HepG2 (cell line): ENCODE measurements around the gene GPBP1. TPM values are rescaled to one million over a fixed set of nuclear protein-coding genes. Genes with fewer than 3 reads are reported as not detected.

Experiments used
- PTBP1 ChIP-seq: fragments of 200-400 bp; formaldehyde crosslinking; IDR thresholded peaks from 2 replicates; pipeline ENCODE4 v1.6.1; 2018; ENCODE audit warnings: low read length, low read depth; ENCODE audit not compliant: poor library complexity, severe bottlenecking
- TEAD3 ChIP-seq: optimal IDR thresholded peaks from 2 replicates; pipeline ENCODE3; 2016; ENCODE audit warnings: borderline replicate concordance
- polyA plus RNA-seq, 8 experiments: library from polyadenylated mRNA; depleted of rRNA in 3 of 8; stranded (reverse) in 7 of 8; unstranded in 1 of 8; fragments of >200 nt; fragmentation: Illumina TruSeq in 4 of 8; extraction: Trizol in 4 of 8; gene quantifications; 2 replicates each; pipeline versions ENCODE4 v1.2.1 to v1.2.3, GENCODE V29; 2011 to 2016; ENCODE audit warnings: low read depth in 4 of 8, missing spikeins in 1 of 8, mixed read lengths in 1 of 8; ENCODE audit not compliant: insufficient read depth in 1 of 8
- total RNA-seq, 5 experiments: library from RNA; depleted of rRNA; stranded (reverse); fragments of >200 nt; fragmentation: Illumina TruSeq; extraction: Trizol; gene quantifications; 2 replicates each; pipeline ENCODE4 v1.2.3, GENCODE V29; 2016; ENCODE audit warnings: low read depth in 1 of 5
- TF ChIP-seq, protein P1 (sequence below): sonication (generic); formaldehyde crosslinking; IDR thresholded peaks from 2 replicates; pipeline ENCODE4 v1.8.0; 2023; ENCODE audit warnings: mild to moderate bottlenecking, missing genetic modification reagents
- TF ChIP-seq, protein P2 (sequence below): sonication (generic); formaldehyde crosslinking; IDR thresholded peaks from 2 replicates; pipeline ENCODE4 v1.4.0; 2020; ENCODE audit warnings: mild to moderate bottlenecking, missing genetic modification reagents
- TF ChIP-seq, protein P3 (sequence below), 2 experiments: IDR thresholded peaks; 2 replicates each; pipeline ENCODE4 v1.6.1; 2011 to 2012; ENCODE audit warnings: low read length in 2 of 2, borderline replicate concordance in 1 of 2, low read depth in 1 of 2, mild to moderate bottlenecking in 1 of 2, moderate library complexity in 1 of 2
- TF ChIP-seq, protein P4 (sequence below): sonication (generic); formaldehyde crosslinking; IDR thresholded peaks from 2 replicates; pipeline ENCODE4 v1.5.1; 2020; ENCODE audit warnings: missing genetic modification reagents, mild to moderate bottlenecking, borderline replicate concordance

The GPBP1 gene
- total and polyA plus RNA-seq, 2 of the 13 experiments (the other 11 are each of a cell fraction or from before 2014, with no cell fraction given), result 27.1 to 72.2 TPM

DNA sequence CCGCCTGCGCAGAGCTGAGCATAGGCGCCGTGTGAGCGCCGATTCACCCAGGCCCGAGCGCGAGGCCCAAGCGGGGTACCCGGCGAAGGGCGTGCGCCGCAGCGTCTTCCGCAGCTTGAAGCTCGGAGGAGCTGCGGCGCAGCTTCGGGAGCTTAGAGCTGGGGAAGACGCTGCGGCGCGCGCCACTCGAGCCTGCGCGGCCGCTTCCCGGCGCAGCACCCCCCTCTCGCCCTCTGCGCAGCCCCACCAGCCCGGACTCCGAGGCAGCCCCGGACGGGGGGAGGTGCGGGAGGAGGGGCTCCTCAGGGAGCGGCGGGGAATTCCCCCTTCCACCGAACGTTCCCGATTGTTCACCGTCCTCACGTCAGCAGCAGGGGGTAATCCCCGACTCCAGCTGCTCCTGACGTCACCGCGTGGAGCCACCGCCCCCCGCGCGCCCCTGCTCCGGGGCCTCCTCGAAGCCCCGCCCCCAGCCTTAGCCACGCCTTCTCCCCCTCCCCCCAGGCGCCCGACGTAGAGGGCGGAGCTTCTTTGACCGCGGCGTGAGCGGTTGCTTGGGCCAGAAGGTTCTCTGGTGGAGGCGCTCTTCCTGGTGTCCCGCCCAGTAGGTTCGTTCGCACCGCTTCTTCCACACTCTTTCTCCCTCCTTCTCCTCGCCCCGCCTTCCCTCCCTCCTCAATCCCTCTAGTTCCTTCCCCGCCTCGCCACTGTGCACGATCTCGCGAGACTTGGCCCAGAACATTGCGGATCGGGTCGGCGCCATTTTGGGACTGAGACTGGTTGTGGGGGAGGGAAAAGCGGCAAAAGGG, at the start of gene GPBP1 (continued):
- TF ChIP-seq, protein P1, sequence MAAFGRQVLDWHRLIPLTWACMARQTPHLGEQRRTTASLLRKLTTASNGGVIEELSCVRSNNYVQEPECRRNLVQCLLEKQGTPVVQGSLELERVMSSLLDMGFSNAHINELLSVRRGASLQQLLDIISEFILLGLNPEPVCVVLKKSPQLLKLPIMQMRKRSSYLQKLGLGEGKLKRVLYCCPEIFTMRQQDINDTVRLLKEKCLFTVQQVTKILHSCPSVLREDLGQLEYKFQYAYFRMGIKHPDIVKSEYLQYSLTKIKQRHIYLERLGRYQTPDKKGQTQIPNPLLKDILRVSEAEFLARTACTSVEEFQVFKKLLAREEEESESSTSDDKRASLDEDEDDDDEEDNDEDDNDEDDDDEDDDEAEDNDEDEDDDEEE (CRISPR knock-in tag), result no peak
- TF ChIP-seq, protein P2, sequence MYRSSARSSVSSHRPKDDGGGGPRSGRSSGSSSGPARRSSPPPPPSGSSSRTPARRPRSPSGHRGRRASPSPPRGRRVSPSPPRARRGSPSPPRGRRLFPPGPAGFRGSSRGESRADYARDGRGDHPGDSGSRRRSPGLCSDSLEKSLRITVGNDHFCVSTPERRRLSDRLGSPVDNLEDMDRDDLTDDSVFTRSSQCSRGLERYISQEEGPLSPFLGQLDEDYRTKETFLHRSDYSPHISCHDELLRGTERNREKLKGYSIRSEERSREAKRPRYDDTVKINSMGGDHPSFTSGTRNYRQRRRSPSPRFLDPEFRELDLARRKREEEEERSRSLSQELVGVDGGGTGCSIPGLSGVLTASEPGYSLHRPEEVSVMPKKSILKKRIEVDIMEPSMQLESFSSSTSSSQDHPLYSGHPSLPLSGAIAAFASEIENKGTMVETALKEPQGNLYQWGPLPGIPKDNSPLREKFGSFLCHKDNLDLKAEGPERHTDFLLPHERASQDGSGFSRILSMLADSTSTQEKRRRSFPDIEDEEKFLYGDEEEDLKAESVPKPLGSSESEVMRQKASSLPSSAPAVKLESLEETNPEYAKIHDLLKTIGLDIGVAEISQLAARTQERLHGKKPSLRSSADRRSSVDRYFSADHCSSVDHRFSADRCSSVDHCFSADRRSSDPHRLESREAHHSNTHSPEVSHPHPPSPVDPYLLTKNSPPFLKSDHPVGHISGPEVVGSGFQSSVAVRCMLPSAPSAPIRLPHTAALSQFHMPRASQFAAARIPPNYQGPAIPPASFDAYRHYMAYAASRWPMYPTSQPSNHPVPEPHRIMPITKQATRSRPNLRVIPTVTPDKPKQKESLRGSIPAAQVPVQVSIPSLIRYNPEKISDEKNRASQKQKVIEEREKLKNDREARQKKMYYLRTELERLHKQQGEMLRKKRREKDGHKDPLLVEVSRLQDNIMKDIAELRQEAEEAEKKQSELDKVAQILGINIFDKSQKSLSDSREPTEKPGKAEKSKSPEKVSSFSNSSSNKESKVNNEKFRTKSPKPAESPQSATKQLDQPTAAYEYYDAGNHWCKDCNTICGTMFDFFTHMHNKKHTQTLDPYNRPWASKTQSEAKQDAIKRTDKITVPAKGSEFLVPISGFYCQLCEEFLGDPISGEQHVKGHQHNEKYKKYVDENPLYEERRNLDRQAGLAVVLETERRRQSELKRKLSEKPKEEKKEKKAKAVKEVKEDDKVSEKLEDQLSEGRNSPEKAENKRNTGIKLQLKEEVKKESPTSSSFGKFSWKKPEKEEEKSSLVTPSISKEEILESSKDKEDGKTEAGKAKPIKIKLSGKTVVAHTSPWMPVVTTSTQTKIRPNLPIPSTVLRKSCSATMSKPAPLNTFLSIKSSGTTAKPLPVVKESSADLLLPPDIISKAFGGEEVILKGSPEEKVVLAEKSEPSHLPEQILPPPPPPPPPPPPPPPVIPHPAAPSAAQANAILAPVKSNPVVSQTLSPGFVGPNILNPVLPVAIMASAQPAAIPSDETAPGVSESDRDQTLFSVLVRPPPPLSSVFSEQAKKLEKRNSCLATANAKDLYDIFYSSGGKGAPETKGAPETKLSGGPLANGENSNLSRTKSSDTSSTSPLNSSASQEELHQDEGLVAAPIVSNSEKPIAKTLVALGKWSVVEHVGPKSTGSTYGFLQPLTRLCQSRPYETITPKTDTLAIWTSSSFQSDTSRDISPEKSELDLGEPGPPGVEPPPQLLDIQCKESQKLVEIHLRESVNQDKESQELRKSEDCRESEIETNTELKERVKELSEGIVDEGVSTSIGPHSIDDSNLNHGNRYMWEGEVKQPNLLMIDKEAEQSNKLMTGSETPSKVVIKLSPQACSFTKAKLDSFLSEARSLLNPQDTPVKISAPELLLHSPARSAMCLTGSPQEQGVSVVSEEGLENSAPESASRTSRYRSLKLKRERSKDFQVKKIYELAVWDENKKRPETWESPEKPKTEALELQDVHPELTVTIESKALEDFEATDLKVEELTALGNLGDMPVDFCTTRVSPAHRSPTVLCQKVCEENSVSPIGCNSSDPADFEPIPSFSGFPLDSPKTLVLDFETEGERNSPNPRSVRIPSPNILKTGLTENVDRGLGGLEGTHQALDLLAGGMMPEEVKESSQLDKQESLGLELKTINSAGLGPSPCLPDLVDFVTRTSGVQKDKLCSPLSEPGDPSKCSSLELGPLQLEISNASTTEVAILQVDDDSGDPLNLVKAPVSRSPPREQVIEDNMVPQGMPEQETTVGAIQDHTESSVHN (CRISPR knock-in tag), result no peak; the same call in 1 of the 2 replicates
- TF ChIP-seq, protein P3, sequence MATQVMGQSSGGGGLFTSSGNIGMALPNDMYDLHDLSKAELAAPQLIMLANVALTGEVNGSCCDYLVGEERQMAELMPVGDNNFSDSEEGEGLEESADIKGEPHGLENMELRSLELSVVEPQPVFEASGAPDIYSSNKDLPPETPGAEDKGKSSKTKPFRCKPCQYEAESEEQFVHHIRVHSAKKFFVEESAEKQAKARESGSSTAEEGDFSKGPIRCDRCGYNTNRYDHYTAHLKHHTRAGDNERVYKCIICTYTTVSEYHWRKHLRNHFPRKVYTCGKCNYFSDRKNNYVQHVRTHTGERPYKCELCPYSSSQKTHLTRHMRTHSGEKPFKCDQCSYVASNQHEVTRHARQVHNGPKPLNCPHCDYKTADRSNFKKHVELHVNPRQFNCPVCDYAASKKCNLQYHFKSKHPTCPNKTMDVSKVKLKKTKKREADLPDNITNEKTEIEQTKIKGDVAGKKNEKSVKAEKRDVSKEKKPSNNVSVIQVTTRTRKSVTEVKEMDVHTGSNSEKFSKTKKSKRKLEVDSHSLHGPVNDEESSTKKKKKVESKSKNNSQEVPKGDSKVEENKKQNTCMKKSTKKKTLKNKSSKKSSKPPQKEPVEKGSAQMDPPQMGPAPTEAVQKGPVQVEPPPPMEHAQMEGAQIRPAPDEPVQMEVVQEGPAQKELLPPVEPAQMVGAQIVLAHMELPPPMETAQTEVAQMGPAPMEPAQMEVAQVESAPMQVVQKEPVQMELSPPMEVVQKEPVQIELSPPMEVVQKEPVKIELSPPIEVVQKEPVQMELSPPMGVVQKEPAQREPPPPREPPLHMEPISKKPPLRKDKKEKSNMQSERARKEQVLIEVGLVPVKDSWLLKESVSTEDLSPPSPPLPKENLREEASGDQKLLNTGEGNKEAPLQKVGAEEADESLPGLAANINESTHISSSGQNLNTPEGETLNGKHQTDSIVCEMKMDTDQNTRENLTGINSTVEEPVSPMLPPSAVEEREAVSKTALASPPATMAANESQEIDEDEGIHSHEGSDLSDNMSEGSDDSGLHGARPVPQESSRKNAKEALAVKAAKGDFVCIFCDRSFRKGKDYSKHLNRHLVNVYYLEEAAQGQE (IDR thresholded peaks at IDR 0.05; ENCODE audit: borderline replicate concordance in 1 of 2, low read depth in 1 of 2, low read length in 2 of 2), result no peak
- TF ChIP-seq, protein P4, sequence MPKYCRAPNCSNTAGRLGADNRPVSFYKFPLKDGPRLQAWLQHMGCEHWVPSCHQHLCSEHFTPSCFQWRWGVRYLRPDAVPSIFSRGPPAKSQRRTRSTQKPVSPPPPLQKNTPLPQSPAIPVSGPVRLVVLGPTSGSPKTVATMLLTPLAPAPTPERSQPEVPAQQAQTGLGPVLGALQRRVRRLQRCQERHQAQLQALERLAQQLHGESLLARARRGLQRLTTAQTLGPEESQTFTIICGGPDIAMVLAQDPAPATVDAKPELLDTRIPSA (CRISPR knock-in tag), result no peak
- TF ChIP-seq PTBP1 (no peak), TEAD3 (CRISPR knock-in tag) (no peak)
